Heart left ventricle (tissue), 13 donors: ENCODE measurements around the gene PPP2R2D.

Experiments used
- POLR2A ChIP-seq, 2 donors: fragments of 450-650 bp; IDR thresholded peaks; one replicate each; pipeline ENCODE4 v1.6.1; 2017; ENCODE audit warnings: antibody characterized with exemption in 2 of 2, mild to moderate bottlenecking in 2 of 2, moderate library complexity in 2 of 2
- TF ChIP-seq, protein P1 (sequence below), 12 donors: fragments of 200-600 bp; sonication (generic) in 4 of 12; IDR thresholded peaks; one replicate each; pipeline versions ENCODE4 v1.5.0 to v1.8.0; 2018 to 2022; ENCODE audit warnings: antibody characterized with exemption in 12 of 12, mild to moderate bottlenecking in 5 of 12
- donor health status: ischemic (EF 13 %, LVEDD 7.1; RV severe dilation, severe dysfunction).
- donor health status: DM: no; HTN: yes; CAD: no.
- donor health status: DM: no; HTN: no; CAD: no.
- donor health status: ischemic (EF 25% LVEDD 6.9; RV normal size, moderate dysfunction).
- donor health status: ischemic (EF 25% LVEDD 5.7; RV mildly dilated, moderate dysfunction).
- donor health status: ischemic (EF 35%, LVEDD 5.7; RV mildly dilated, moderate dysfunction).
- donor health status: nonischemic (EF 11% LVEDD 7.7; RV severe dilation, severe dysfunction).
- donor health status: DM: yes; HTN: yes; CAD: no.
- donor health status: PGD.
- donor health status: ischemic (EF 29% LVEDD 5.4; RV normal size, mild dysfunction).
- donor health status: nonischemic (EF 23%, LVEDD 6.1; RV moderate dilation, normal function).

GRCh38 chr10:131886237-131886636 is 14.6 kb upstream of the PPP2R2D start:
- TF ChIP-seq, protein P1, sequence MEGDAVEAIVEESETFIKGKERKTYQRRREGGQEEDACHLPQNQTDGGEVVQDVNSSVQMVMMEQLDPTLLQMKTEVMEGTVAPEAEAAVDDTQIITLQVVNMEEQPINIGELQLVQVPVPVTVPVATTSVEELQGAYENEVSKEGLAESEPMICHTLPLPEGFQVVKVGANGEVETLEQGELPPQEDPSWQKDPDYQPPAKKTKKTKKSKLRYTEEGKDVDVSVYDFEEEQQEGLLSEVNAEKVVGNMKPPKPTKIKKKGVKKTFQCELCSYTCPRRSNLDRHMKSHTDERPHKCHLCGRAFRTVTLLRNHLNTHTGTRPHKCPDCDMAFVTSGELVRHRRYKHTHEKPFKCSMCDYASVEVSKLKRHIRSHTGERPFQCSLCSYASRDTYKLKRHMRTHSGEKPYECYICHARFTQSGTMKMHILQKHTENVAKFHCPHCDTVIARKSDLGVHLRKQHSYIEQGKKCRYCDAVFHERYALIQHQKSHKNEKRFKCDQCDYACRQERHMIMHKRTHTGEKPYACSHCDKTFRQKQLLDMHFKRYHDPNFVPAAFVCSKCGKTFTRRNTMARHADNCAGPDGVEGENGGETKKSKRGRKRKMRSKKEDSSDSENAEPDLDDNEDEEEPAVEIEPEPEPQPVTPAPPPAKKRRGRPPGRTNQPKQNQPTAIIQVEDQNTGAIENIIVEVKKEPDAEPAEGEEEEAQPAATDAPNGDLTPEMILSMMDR (IDR thresholded peaks at IDR 0.05): no peak
- TF ChIP-seq POLR2A (IDR thresholded peaks at IDR 0.05): no peak
